Measurements from ENCODE around the gene BANF1. TPM values are rescaled to one million over a fixed set of nuclear protein-coding genes. Genes with fewer than 3 reads are reported as not detected.

The BANF1 gene
- total RNA-seq, 2 donors from 2014 or later, result 158 to 245 TPM

- H3K27ac Mint-ChIP-seq, result no peak overlapping the region
Measured at GRCh38 chr11:66032957-66033735, 30.8 kb downstream of the BANF1 start.

GRCh38 chr11:66035653-66036333 lies 33.5 kb downstream of the BANF1 start:
- peaks cover 7% of the 10 kb centered on the region for H3K27me3 Mint-ChIP-seq
- no peak for ATAC-seq (replicated peaks)
- no peak overlapping the region for H3K4me3 Mint-ChIP-seq
- H3K4me1 Mint-ChIP-seq, result no peaks in the 10 kb centered on the region
- no peaks in the 10 kb centered on the region for H3K9me3 Mint-ChIP-seq
- H3K27ac Mint-ChIP-seq, result no peak overlapping the region
- no peaks in the 10 kb centered on the region for H3K36me3 Mint-ChIP-seq (ENCODE audit: low read depth)

More at GRCh38 chr11:66032957-66033735, 30.8 kb downstream of the BANF1 start:
- no peaks in the 10 kb centered on the region for H3K9me3 Mint-ChIP-seq
- no peaks in the 10 kb centered on the region for H3K36me3 Mint-ChIP-seq (ENCODE audit: low read depth)
- H3K4me1 Mint-ChIP-seq, result no peaks in the 10 kb centered on the region
- H3K4me3 Mint-ChIP-seq, result no peak overlapping the region
- H3K27me3 Mint-ChIP-seq, result peaks cover 3% of the 10 kb centered on the region
- no peak for ATAC-seq (replicated peaks)

- H3K4me1 Mint-ChIP-seq, result no peaks in the 10 kb centered on the region
- H3K4me3 Mint-ChIP-seq, result no peak overlapping the region
- H3K27ac Mint-ChIP-seq, result no peak overlapping the region
- no peak for ATAC-seq (replicated peaks)
- H3K36me3 Mint-ChIP-seq (ENCODE audit: low read depth), result no peaks in the 10 kb centered on the region
- H3K27me3 Mint-ChIP-seq, result peaks cover 7% of the 10 kb centered on the region
- H3K9me3 Mint-ChIP-seq, result no peaks in the 10 kb centered on the region
Measured at GRCh38 chr11:66036334-66036710, 34.0 kb downstream of the BANF1 start.

GRCh38 chr11:66037327-66037726 lies 35.0 kb downstream of the BANF1 start:
- no peak overlapping the region for H3K4me3 Mint-ChIP-seq
- no peaks in the 10 kb centered on the region for H3K36me3 Mint-ChIP-seq (ENCODE audit: low read depth)
- no peak overlapping the region for H3K27ac Mint-ChIP-seq
- no peak for ATAC-seq (replicated peaks)
- peaks cover 7% of the 10 kb centered on the region for H3K27me3 Mint-ChIP-seq
- no peaks in the 10 kb centered on the region for H3K4me1 Mint-ChIP-seq
- no peaks in the 10 kb centered on the region for H3K9me3 Mint-ChIP-seq

GRCh38 chr11:66039765-66040164 lies 37.5 kb downstream of the BANF1 start:
- peaks cover 4% of the 10 kb centered on the region for H3K27me3 Mint-ChIP-seq
- H3K4me3 Mint-ChIP-seq, result no peak overlapping the region
- no peak overlapping the region for H3K27ac Mint-ChIP-seq
- H3K4me1 Mint-ChIP-seq, result peaks cover 4% of the 10 kb centered on the region
- H3K9me3 Mint-ChIP-seq, result no peaks in the 10 kb centered on the region
- H3K36me3 Mint-ChIP-seq (ENCODE audit: low read depth), result no peaks in the 10 kb centered on the region
- ATAC-seq (replicated peaks), result no peak

GRCh38 chr11:66042227-66042995 lies 40.1 kb downstream of the BANF1 start:
- Mint-ChIP-seq H3K27me3 (peaks cover 3% of the 10 kb centered on the region), H3K27ac (no peak overlapping the region), H3K9me3 (no peaks in the 10 kb centered on the region), H3K4me1 (peaks cover 7% of the 10 kb centered on the region), H3K4me3 (no peak overlapping the region), H3K36me3 (ENCODE audit: low read depth) (no peaks in the 10 kb centered on the region)
- no peak for ATAC-seq (replicated peaks)

GRCh38 chr11:66042996-66043906 lies 40.9 kb downstream of the BANF1 start:
- no peak overlapping the region for H3K27ac Mint-ChIP-seq
- no peaks in the 10 kb centered on the region for H3K36me3 Mint-ChIP-seq (ENCODE audit: low read depth)
- no peak overlapping the region for H3K4me3 Mint-ChIP-seq
- H3K27me3 Mint-ChIP-seq, result peaks cover 3% of the 10 kb centered on the region
- no peak for ATAC-seq (replicated peaks)
- H3K9me3 Mint-ChIP-seq, result no peaks in the 10 kb centered on the region
- H3K4me1 Mint-ChIP-seq, result peaks cover 7% of the 10 kb centered on the region

GRCh38 chr11:66044757-66045156 lies 42.5 kb downstream of the BANF1 start:
- Mint-ChIP-seq H3K27me3 (no peaks in the 10 kb centered on the region), H3K27ac (peak overlapping the region; percentile 56), H3K36me3 (ENCODE audit: low read depth) (no peaks in the 10 kb centered on the region), H3K4me1 (peaks cover 7% of the 10 kb centered on the region), H3K9me3 (no peaks in the 10 kb centered on the region), H3K4me3 (peak overlapping the region; percentile 58)
- ATAC-seq (replicated peaks), result peak; percentile 83

GRCh38 chr11:66045177-66045639 lies 42.9 kb downstream of the BANF1 start:
- Mint-ChIP-seq H3K9me3 (no peaks in the 10 kb centered on the region), H3K36me3 (ENCODE audit: low read depth) (no peaks in the 10 kb centered on the region), H3K4me1 (peaks cover 7% of the 10 kb centered on the region), H3K4me3 (peak overlapping the region; percentile 58), H3K27ac (peak overlapping the region; percentile 56), H3K27me3 (no peaks in the 10 kb centered on the region)
- ATAC-seq (replicated peaks), result peak; percentile 96

- H3K27ac Mint-ChIP-seq, result no peak overlapping the region
- H3K36me3 Mint-ChIP-seq (ENCODE audit: low read depth), result peaks cover 8% of the 10 kb centered on the region
- no peaks in the 10 kb centered on the region for H3K9me3 Mint-ChIP-seq
- H3K27me3 Mint-ChIP-seq, result no peaks in the 10 kb centered on the region
- H3K4me1 Mint-ChIP-seq, result peaks cover 13% of the 10 kb centered on the region
- H3K4me3 Mint-ChIP-seq, result no peak overlapping the region
- ATAC-seq (replicated peaks), result no peak
Measured at GRCh38 chr11:66046901-66047300, 44.6 kb downstream of the BANF1 start.

GRCh38 chr11:66047541-66048365 lies 45.5 kb downstream of the BANF1 start:
- ATAC-seq (replicated peaks), result no peak
- Mint-ChIP-seq H3K4me3 (no peak overlapping the region), H3K36me3 (ENCODE audit: low read depth) (peaks cover 16% of the 10 kb centered on the region), H3K4me1 (peaks cover 13% of the 10 kb centered on the region), H3K27ac (no peak overlapping the region), H3K27me3 (no peaks in the 10 kb centered on the region), H3K9me3 (no peaks in the 10 kb centered on the region)

- Mint-ChIP-seq H3K4me1 (peaks cover 13% of the 10 kb centered on the region), H3K9me3 (no peaks in the 10 kb centered on the region), H3K4me3 (peak within 1 kb of the TSS; percentile 29), H3K36me3 (ENCODE audit: low read depth) (peaks cover 26% of the 10 kb centered on the region), H3K27ac (peak within 1 kb of the TSS; percentile 9), H3K27me3 (no peaks in the 10 kb centered on the region)
- ATAC-seq (replicated peaks), result no peak
Measured at GRCh38 chr11:66048547-66049323, 46.4 kb downstream of the BANF1 start, which contains the start of gene GAL3ST3. GAL3ST3 (minus strand) TSS chr11:66049161; CDS start chr11:66045415, 3,746 bp downstream.

All from activated T-helper 17 cell treated with anti-CD3 and anti-CD28 coated beads, Interleukin-2, amount 50 U/mL, for 72 hours (primary cell).